ENCODE results near the gene GRAMD1C.

GRCh38 chr3:113791381-113791780 is 47.2 kb upstream of the GRAMD1C start:
- TF ChIP-seq SRF (IDR thresholded peaks at IDR 0.05; ENCODE audit: low read depth, low read length) (no peak), MNT (IDR thresholded peaks at IDR 0.05) (no peak), CHD4 (IDR thresholded peaks at IDR 0.05; ENCODE audit: borderline replicate concordance, low read length) (no peak), ZBTB20 (CRISPR knock-in tag; IDR thresholded peaks at IDR 0.05; ENCODE audit: borderline replicate concordance, low read depth) (no peak), CREBL2 (CRISPR knock-in tag; IDR thresholded peaks at IDR 0.05; ENCODE audit: borderline replicate concordance) (no peak), ARID2 (CRISPR knock-in tag; IDR thresholded peaks at IDR 0.05; ENCODE audit: borderline replicate concordance) (no peak), MXD1 (CRISPR knock-in tag; IDR thresholded peaks at IDR 0.05) (no peak)

Measured in HepG2 (cell line).